Skeletal muscle cell (primary cell): ENCODE results near the gene AQP2.

Experiments
- DNase-seq: peaks from one replicate; pipeline ENCODE4 v3.0.0-alpha.2; 2010; ENCODE audit warnings: low read depth
- H3K4me3 ChIP-seq: 2 replicates; pipeline ENCODE4 v1.5.1; 2011; ENCODE audit warnings: low read depth, mild to moderate bottlenecking, control low read depth, low read length, moderate library complexity

Gene AQP2

DNA sequence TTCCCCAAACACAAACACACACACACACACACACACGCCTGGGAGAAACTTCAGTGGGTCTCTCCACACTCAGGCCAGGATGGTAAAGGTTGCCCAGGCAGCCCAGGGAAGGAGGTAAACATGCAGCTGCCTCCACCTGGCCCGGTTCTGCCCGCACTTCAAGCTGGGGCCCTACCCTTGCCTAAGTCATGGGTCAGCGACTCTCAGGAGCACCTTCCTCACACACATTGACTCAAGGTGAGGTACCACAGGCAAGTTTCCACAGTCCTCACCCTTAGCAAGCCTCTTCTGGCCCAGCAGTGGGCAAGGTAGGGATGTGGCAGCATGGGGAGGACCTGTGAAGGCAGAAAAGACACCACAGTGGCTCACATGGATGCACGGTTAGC is 32.8 kb upstream of the AQP2 start:
- H3K4me3 ChIP-seq, result no peak overlapping the region
- DNase-seq, result no peak

DNA sequence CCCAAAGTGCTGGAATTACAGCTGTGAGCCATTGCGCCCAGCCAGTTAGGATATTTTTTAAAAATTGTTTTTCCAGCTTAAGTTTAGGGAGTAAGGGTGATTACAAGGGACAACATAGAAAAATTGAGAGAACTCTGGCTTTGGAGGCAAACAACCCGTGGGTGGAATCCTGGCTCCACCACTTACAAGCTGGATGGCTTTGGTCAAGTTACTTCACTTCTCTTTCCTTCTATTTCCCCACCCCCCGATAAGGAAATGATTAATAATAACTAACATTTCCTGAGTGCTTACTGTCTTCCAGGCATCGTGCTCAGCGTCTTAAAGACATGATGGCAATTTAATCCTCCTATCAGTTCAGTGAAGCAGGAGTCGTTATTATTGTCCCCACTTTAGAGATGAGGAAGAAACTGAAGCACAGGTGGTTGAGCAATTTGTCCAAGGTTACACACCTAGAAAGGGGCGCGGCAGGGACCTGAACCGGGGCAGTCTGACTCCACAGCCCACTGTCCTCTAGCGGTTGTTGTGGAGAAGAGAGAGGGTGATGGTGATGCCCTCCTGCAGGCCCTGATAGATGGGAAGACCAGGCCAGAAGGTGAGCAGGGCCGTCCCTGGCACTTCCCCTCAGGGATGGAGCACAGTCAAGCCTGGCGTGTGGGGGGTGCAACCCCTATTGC is 30.2 kb upstream of the AQP2 start:
- DNase-seq, result no peak
- no peak overlapping the region for H3K4me3 ChIP-seq

DNA sequence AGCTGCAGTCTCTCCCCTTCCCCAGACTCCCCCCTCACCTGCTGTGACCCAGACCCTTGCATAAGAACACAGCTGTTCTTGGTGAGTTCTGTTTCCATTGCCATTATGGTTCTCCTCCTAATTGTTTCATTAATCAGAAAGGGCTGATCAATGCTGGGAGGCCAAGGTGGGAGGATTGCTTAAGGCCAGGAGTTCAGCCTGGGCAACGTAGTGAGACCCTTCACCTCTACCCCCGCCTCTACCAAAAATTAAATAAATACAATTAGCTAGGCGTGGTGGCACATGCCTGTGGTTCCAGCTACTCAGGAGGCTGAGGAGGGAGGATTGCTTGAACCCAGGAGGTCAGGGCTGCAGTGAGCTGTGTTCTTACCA is 29.6 kb upstream of the AQP2 start:
- DNase-seq, result no peak
- no peak overlapping the region for H3K4me3 ChIP-seq

DNA sequence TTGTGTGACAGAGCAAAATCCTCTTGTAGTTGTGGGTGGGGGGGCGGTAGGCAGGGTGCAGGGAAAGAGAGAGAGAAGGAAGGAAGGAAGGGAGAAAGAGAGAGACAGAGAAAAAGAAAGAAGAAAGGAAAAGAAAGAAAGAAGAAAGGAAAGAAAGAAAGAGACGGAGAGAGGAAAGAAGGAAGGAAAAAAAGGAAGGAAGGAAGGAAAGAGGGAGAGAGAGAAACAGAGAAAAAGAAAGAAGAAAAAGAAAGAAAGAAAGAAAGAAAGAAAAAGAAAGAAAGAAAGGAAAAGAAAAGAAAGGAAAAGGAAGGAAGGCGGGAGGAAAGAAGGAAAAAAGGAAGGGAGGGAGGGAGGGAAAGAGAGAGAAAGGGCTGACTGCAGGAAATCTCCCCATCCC is 29.2 kb upstream of the AQP2 start:
- no peak overlapping the region for H3K4me3 ChIP-seq

DNA sequence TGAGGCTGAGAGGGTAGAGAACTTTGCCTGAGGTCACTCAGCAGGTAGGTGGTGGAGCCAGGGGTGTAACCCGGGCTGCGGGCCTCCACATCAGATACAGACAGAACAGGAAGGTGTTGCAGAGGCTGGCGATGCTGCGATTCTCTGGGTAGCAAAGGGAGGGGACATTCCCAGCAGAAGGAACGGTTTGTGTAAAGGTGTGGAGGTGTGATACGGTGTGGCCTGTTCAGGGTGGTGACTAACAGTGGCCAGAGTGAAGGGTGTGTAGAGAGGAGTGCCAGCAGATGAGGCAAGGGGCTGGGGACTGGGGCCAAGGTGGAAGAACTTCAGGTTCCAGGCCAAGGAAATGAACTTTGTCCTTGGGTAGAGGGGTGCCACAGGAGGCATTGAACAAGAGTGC is 28.6 kb upstream of the AQP2 start:
- no peak for DNase-seq
- H3K4me3 ChIP-seq, result no peak overlapping the region

More for the DNA sequence above, 29.2 kb upstream of the AQP2 start:
- no peak for DNase-seq

DNA sequence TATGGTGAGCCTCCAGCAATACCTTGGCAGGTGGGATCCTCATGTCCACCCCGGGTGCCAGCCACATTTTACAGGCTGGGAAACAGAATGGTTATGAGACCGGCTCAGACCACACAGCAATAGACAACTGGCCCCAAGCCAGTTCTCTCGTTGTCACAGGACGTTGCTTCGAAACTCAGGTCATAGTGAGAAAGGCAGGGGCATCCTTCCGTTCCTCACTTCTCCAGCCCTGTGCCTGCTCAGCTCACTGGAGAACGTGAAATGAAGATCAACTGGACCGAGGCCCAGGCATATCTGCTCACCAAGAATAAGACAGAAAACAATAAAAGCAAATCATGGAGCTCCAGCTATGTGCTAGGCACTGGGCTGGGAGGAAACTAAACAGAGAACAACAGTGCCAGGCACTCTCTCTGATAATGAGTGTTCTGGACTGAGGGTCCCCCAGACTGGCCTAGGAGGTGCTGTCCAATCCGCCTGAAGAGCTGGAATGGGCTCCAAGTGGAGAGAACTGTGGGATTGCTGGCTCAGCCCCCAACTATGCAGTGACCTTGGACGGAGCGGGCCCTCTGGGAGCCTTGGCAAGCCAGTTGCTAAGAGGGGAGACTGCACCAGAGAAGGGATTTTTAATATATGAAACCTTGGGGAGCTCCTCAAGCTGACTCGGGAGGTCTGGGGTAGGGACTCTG is 28.0 kb upstream of the AQP2 start:
- H3K4me3 ChIP-seq, result no peak overlapping the region

DNA sequence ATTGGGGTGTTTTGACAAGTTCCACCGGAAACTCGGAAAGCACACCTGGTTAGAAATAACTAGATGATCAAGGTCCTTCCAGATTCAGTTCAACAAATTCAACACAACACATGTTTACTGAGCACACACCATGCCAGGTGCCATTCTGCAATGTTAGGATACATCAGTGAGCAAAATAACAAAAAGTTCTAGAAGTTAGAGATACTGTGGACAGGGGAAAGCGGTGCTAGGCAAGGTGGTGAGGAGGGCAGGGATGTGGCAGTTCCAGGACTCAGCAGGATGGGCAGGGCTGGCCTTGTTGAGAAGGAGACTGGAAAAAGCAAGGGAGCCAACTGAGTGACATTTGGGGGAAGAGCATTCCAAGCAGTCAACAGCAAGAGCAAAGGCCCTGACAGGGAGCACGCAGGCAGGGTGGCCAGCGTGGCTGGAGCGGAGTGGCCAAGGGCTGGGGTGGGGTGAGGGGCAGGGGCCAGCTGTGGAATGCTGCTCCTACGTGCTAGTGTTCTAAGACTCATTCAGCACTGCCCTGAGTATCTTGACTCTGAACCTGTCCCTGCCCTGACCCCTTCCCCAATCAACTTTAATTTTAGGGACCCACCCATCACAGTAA is 27.4 kb upstream of the AQP2 start:
- no peak for DNase-seq
- H3K4me3 ChIP-seq, result no peak overlapping the region

More for the DNA sequence above, 28.0 kb upstream of the AQP2 start:
- DNase-seq, result no peak

DNA sequence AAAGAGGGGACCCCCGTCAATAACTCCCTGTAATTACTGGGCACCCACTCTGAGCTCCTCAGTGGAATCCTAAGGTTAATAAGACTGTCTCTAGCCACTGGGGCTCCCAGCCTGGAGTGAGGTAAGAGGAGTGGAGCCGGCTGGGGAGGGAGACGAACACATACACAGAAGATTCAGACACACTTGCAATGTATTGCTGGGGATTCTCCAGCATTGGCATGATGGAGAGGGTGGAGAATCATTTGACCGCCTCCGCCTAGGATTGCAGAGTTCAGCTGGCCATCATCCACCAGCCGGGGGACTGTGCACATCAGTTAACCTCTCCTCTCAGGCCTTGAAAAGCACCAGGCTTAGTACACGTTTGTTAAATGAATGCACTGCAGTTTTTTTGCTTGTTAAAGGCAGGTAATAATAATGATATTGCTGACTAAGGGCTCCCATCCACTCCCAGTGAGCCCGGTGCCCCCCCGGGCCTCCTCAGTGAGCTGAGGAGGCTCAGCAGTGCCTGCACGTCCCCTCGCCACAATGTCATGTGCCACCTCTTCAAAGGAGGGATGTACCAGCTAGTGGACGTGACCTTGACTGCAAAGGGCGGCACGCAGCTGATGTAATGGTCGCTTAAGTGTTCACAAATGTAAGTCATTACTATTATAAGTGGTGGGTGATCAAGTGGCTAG is 26.5 kb upstream of the AQP2 start:
- no peak overlapping the region for H3K4me3 ChIP-seq
- DNase-seq, result no peak

DNA sequence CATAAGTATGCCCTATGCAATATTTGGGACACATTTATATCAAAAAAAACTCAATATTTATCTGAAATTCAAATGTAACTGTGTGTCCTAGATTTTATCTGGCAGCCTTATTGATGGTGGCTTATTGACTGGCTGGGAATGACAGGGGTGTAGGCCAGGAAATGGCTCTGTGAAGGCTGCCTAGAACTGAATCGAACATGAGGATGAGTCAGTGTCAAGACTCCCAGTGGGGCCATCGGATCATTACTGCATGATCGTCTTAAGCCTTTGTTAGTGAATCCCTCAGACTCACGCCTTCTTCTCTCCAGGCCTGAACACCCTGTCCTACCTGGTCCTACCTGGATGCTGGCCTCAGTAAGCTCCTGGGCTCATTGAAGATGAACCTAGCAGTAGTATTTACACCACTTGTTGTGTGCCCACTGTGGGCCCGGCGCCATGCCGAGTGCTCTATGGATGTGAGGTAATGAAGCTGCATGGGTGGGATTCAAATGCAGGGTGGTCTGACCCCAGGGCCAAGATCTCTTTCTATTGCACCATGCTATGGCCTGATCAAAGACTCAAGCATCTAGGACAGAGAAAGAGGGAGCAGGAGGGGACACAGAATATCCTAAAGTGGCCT is 25.8 kb upstream of the AQP2 start:
- no peak overlapping the region for H3K4me3 ChIP-seq
- DNase-seq, result no peak

DNA sequence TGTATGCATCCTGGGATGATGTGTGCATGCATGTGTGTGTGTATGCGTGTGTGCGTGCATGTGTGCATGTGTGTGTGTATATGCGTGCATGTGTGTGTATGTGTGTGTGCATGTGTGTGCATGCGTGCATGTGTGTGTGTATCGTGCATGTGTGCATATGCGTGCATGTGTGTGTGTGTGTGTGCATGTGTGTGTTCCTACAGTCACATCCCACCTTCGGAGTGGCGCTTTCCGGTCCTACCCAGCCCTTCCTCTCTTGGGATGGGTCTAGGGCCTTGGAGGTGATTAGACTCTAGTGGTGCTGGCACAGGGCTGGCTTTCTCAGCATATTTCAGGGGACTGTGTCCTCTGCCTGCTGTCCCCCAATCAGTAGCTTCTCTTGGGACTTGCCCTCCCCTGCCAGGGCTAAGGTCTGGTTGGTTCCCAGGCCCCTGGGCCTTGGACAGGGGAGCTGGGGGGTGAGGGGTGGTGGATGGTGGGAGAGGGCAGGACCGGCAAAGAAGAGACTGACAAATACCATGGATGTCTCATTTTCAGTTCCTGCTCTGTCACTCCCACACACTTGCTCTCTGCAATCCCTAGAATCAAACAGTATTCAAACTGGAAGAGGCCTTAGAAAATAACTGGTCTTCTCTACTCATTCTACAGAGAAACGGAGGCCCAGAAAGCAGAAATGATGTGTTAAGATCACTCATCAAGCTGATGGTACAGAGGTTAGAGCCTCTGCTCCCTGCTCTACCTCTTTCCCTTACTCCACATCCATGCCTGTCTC is 24.9 kb upstream of the AQP2 start:
- DNase-seq, result no peak
- no peak overlapping the region for H3K4me3 ChIP-seq

DNA sequence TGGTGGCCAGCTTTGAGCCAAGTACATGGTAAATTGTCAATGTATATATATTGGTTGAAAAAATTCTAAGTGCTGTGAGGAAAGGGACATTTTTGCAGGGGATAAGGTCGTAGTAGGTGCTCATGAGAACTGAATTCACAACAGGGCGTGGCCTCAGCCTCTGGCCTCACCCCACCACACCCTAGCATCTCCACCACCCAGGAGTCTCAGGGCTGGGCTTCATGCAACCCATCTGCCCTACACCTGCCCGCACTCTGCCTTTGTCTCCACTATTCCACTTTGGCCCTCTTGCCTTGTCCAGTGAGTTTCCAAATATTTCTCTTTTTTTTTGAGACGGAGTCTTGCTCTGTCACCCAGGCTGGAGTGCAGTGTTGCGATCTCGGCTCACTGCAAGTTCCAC is 22.1 kb upstream of the AQP2 start:
- H3K4me3 ChIP-seq, result no peak overlapping the region
- no peak for DNase-seq

DNA sequence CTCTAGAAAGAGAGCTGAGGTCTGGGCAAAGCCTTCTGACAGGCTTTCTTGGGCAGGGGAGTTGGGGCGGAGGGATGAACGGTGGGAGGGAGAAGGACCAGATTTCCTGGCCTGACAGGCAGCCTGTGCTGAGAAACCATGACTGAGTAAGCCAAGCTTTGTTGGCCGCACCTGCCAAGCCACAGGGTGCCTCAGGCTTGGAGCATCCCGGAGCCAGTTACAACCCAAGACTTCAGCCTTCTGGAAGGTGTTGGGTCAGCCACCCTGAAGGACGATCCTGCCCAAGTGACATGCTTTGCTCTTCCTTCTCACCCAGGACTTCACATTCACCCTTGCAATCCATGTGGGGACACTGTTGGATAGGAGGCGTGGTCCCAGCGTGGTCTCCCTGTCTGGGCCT is 21.0 kb upstream of the AQP2 start:
- H3K4me3 ChIP-seq, result no peak overlapping the region
- DNase-seq, result no peak

DNA sequence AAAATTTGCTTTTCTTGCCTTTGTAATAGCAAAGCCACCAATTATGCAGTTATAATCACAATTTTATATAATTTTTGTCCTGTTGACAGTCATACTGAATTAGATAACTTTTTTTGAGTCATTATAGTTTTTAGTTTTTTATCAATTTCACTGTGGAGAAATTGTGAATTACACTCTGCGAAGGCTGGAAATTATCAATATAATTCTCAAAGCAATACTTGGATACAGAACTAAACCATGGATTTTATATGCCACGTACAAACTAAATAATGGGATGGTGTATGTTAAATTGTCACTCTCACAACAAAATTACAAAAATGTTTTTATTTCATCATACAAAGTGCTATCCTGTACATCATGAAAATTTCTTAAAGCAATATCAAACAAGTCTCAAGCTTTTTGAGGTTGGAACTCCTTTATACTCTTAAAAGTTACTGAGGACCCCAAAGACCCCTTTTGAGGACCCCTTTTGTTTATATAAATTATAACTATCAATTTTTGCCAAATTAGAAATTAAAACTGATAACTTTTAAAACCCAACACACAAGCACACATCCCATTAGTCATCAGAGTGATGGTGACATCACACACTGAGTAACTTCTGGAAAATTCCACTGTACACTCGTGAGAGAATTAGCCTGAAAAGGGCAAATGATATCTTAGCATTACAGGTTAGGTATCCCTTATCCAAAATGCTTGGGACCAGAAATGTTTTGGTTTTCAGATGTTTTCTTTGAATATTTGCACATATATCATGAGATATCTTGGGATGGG is 19.8 kb upstream of the AQP2 start:
- DNase-seq, result peak; percentile 30
- H3K4me3 ChIP-seq, result no peak overlapping the region

DNA sequence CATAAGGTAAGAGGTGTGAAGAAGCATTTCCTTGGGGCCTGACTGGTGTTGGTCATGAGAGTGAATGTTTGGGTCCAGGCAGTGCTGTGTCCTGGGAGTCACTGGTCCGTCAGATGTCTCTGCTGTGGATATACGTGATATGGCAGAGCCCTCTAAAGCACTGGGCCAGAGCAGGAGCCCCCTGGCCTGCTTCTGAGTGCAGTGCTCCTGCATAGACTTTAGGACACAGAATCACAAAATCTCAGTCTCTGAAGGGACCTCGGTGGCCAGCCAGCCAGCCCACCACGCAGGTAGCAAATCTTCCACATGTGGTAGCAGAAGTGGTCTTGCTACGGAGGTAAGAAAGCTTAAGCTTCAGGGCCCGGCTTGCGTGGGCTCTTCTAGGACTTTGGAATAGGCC is 18.5 kb upstream of the AQP2 start:
- H3K4me3 ChIP-seq, result no peak overlapping the region
- DNase-seq, result no peak

DNA sequence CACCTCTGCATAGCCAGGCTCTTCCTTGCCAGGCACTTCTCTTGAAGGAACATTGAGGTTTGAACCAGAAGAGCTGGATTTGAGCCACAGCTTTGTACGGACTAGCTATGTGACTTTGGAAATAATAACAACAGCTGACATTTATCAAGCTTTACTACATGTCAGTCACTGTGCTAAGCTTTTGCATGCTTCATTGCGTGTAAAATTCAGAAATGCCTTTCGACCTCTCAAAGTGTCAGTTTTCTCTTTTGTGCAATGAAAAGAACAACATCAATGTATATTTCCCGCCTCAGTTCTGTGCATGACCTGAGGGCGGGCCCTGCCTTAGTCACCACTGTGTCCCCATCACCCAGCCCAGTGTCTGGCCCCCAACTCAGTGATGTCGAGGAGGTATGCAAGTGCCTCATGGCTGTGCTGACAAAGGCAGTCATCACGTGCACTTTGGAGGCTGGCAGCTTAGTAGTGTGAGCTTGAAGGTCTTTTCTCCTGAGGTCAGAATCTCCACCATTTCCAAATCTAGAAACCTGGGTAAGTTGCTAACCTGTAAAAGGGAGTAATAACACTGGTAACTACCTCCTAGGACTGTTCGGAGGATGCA is 17.9 kb upstream of the AQP2 start:
- no peak overlapping the region for H3K4me3 ChIP-seq
- no peak for DNase-seq

DNA sequence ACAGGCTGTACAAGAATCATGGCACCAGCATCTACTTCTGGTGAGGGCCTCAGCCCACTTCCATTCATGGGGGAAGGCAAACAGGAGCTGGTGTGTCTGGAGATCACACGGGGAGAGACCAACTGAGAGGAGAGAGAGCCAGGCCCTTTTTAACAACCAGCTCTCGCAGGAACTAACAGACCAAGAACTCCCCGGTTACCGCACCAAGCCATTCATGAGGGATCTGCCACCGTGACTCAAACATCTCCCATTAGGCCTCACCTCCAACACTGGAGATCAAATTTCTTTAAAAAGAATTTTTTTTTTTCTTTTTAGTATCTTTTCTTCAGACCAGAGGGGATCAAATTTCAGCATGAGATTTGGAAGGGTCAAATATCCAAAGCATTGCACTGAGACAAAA is 16.7 kb upstream of the AQP2 start:
- DNase-seq, result no peak
- H3K4me3 ChIP-seq, result no peak overlapping the region

DNA sequence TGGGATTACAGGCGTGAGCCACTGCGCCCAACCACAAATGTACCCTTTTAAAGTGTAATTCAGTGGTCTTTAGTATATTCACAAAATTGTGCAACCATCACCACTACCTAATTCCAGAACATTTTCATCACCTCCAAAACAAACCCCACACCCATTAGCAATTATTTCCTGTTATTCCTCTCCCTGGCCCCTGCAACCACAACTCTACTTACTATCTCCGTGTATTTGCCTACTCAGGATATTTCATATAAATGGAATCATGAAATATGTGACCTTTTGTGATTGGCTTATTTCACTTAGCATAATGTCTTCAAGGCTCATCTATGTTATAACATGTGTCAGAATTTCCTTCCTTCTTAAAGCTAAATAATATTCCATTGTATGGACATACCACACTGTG is 16.0 kb upstream of the AQP2 start:
- no peak overlapping the region for H3K4me3 ChIP-seq
- no peak for DNase-seq

DNA sequence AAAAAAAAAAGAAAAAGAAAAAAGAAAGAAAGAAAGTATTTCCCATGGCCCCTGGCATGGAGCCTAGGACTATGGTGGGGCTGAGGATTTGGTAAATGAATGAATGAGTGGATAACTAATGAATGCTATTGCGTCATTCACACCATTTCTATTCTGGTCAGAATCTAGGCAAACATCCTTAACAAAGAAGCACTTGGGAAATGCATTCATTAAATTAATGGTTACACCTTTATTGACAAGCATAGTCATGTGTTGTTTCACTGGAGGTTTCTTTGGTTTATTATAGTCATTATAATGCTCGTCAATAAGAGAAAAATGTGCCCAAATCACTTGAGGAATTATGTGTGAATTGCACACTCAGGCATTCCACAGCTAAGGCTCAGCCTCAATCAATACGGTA is 13.6 kb upstream of the AQP2 start:
- no peak overlapping the region for H3K4me3 ChIP-seq
- DNase-seq, result no peak
